GM10248 (cell line): Measurements from ENCODE around the gene DYSF.

Experiments
- CTCF ChIA-PET: fragments of 300-600 bp; sonication (Branson Sonifier 250); formaldehyde crosslinking; extraction: SDS; loops from one replicate; lab custom pipeline; 2021; ENCODE audit warnings: antibody characterized with exemption; lab: Yijun Ruan, JAX
- POLR2A ChIA-PET: fragments of 350-650 bp; sonication (Branson Sonifier 250); formaldehyde crosslinking; extraction: SDS; loops from one replicate; lab custom pipeline; 2020; ENCODE audit warnings: antibody characterized with exemption; lab: Yijun Ruan, JAX
- DNase-seq: peaks from one replicate; pipeline ENCODE4 v3.0.0; 2012; ENCODE audit errors: extremely low spot score
- TF ChIP-seq, protein P1 (sequence below): IDR thresholded peaks from 2 replicates; pipeline ENCODE4 v1.5.1; 2012; ENCODE audit warnings: mild to moderate bottlenecking, low read depth; ENCODE audit errors: extremely low read depth, missing control alignments, control extremely low read depth

The DYSF gene

DNA sequence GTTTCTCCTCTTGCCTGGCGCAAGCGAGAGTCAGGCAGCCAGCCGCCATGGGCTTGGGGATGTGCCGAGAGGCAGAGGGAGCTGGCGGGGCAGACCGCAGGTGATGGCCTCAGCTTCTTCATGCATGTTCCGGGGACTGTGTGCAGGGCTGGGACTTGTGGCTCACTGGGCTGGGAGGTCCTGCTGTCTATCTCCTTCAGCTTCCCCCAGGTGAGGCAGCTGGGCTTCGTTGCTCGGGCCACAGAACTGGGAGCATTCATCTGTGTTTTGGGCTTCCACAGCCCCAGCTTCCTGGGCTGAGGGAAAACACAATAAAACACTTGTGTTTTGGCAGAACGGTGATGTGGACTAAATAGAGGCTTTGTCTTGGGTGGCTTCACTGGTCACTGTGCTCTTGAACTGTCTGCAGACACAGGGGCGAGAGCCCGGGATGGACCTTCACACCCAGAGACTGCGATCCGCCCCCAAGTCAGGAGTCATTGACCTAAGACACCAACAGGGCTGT is 93.5 kb downstream of the DYSF start:
- ChIA-PET CTCF (interaction anchor here (0.8 to 6.1 kb wide), 11 partner anchors 10 to 1308 kb away, joined by 3 to 39 read pairs (median 3); no protein-coding TSS in a partner anchor), POLR2A (no interaction called here)
- no peak for DNase-seq
- TF ChIP-seq, protein P1, sequence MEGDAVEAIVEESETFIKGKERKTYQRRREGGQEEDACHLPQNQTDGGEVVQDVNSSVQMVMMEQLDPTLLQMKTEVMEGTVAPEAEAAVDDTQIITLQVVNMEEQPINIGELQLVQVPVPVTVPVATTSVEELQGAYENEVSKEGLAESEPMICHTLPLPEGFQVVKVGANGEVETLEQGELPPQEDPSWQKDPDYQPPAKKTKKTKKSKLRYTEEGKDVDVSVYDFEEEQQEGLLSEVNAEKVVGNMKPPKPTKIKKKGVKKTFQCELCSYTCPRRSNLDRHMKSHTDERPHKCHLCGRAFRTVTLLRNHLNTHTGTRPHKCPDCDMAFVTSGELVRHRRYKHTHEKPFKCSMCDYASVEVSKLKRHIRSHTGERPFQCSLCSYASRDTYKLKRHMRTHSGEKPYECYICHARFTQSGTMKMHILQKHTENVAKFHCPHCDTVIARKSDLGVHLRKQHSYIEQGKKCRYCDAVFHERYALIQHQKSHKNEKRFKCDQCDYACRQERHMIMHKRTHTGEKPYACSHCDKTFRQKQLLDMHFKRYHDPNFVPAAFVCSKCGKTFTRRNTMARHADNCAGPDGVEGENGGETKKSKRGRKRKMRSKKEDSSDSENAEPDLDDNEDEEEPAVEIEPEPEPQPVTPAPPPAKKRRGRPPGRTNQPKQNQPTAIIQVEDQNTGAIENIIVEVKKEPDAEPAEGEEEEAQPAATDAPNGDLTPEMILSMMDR: no peak

DNA sequence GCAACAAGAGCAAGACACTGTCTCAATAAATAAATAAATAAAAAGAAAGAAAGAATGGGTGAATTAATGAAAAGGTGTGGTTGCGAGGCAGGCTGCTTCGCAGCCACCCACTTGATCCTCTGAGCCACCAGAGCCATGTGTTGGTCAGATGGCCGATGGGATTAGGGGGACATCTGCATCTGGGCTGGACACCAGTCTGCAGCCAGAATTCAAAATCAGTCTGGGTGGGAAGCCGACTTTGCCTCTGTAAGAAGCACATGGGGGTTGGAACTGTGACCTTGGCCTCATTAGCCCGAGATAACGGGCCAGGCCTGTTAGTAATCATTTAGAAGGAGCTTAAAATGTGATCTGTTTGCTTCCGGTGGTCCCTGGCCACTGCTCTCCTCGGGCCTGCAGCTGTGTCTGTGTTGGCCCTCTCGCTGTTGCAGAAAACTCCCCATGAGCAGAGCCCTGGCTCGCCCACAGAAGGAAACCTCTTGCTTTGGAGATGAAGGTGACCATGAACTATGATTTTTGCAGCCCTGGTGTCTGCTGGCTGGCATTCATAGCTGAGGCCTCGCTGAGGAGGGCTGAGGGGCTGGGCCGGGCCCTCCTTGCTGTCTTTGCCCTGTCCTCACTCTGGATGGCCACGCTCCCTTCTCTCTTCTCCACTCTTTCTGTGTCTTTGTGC is 94.4 kb downstream of the DYSF start:
- TF ChIP-seq, protein P1: no peak
- POLR2A ChIA-PET: no interaction called here
- CTCF ChIA-PET: interaction anchor here (0.8 to 6.1 kb wide), 11 partner anchors 8 to 1307 kb away, joined by 3 to 39 read pairs (median 3); no protein-coding TSS in a partner anchor
- DNase-seq: no peak

DNA sequence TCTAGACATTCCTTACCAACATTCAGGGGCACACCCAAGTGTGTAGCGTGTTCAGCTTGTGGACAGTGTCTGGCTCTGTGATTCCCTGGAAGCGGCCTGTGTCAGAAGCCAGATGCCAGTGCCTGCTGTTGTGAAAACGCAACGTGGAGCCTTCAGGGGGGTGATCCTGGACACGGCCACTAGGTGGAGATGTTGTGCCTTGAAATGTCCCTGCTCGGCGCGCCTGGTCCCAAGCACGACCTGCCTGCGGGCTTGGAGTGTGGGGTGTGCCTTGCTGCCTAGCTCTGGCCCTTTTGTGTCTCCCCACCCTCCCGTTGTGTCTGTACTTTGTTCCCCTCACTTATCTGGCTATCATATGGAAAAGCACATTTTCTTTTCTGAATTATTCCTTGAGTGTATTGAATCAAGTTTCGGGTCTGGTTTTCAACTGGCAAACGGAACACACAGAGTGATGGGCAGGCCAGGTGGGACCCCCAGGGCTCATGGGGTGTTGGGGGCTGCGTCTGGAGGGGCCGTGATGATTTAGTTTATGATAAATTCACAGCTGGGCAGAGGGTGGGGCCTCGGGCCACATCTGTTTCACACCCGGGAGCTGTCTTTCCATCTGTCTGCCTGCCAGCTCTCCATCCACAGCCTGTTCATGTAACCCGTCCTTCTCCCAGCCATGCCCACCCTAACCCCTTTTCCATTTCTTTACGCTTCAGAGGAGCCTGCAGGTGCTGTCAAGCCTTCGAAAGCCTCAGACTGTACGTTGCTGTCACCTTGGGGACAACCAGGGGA is 95.5 kb downstream of the DYSF start:
- TF ChIP-seq, protein P1: peak; percentile 87
- DNase-seq: peak; percentile 80
- CTCF ChIA-PET: interaction anchor here (0.6 to 6.1 kb wide), 9 partner anchors 10 to 1031 kb away, joined by 3 to 39 read pairs (median 4); no protein-coding TSS in a partner anchor
- POLR2A ChIA-PET: no interaction called here

DNA sequence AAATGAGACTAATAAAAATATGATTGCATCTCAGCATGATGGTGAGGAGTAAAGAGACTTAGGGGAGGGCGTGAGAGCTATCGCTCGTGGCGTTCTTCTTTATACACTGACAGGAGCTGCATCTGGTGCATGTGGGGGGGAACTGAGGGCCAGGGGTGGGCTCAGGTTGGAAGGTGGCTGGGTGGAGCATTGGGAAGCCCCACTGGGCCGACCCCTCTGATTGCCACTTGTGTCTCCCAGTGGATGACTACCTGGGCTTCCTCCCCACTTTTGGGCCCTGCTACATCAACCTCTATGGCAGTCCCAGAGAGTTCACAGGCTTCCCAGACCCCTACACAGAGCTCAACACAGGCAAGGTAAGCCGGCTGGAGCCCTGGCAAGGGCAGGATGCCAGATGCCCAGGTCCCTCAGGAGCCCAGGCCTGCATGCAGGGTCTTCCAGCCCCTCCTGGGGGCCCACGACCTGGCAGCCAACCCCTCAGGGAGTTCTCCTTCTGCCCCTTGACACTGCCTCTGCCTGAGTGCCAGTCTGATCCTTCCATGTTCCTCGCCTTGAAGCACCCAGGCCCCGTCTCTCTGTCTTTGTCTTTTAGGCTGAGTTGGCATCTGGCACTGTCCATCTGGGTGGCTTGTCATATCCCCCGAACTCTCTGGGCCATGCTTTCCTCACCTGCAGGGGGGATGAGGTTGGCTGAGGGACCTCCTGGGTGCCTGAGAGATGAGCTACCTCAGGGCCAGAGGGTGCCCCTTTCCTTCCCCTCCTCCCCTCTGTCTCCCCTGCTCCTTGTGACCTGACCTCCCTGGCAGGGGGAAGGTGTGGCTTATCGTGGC is 97.7 kb downstream of the DYSF start:
- no peak for DNase-seq
- POLR2A ChIA-PET: no interaction called here
- CTCF ChIA-PET: interaction anchor here (1.0 to 2.4 kb wide), 3 partner anchors 10 to 1029 kb away, joined by 3 to 8 read pairs (median 3); no protein-coding TSS in a partner anchor
- TF ChIP-seq, protein P1: no peak

DNA sequence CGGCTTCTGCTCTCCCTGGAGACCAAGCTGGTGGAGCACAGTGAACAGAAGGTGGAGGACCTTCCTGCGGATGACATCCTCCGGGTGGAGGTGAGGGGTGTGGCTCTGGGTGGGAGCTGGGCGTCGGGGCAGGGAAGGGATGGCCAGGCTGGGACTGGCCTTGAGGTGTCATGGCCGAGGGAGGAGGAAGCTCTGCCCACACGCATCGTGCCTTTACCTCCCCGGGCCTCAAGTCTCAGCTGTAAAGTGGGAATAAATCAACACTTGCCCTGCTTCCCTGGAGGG is 98.2 kb downstream of the DYSF start:
- no peak for DNase-seq
- TF ChIP-seq, protein P1: no peak
- CTCF ChIA-PET: interaction anchor here (0.7 to 2.4 kb wide), 5 partner anchors 9 to 1028 kb away, joined by 3 to 8 read pairs (median 3); no protein-coding TSS in a partner anchor
- POLR2A ChIA-PET: no interaction called here
